Osteoblast (primary cell): ENCODE results near the gene ATP13A2. TPM values are rescaled to one million over a fixed set of nuclear protein-coding genes. Genes with fewer than 3 reads are reported as not detected.

Experiments used
- DNase-seq: peaks from one replicate; pipeline ENCODE4 v3.0.0; 2011; ENCODE audit warnings: low spot score, mixed read lengths; ENCODE audit not compliant: insufficient read length; ENCODE audit errors: missing footprints
- H2AFZ ChIP-seq: 2 replicates; pipeline ENCODE4 v1.6.0; 2011; ENCODE audit warnings: mild to moderate bottlenecking, low read length
- H3K27ac ChIP-seq: 2 replicates; pipeline ENCODE4 v1.5.1; 2011; ENCODE audit warnings: mild to moderate bottlenecking, low read depth, low read length, moderate library complexity
- H3K27me3 ChIP-seq: 2 replicates; pipeline ENCODE4 v1.6.0; 2012; ENCODE audit warnings: mild to moderate bottlenecking, control low read depth, inconsistent platforms, low read length, moderate library complexity; ENCODE audit not compliant: insufficient read depth
- H3K36me3 ChIP-seq: 2 replicates; pipeline ENCODE4 v1.5.1; 2011; ENCODE audit warnings: mild to moderate bottlenecking, low read length, control low read depth, moderate library complexity; ENCODE audit not compliant: insufficient read depth
- H3K4me1 ChIP-seq: 2 replicates; pipeline ENCODE4 v1.5.1; 2011; ENCODE audit warnings: mild to moderate bottlenecking, low read length, control low read depth, moderate library complexity; ENCODE audit not compliant: insufficient read depth
- H3K4me2 ChIP-seq: 2 replicates; pipeline ENCODE4 v1.6.0; 2011; ENCODE audit warnings: mild to moderate bottlenecking, low read length; ENCODE audit not compliant: insufficient read depth
- H3K4me3 ChIP-seq: fragments of 200-600 bp; sonication (generic); 3 replicates; pipeline ENCODE4 v1.5.1; 2012; ENCODE audit warnings: mild to moderate bottlenecking, low read length, inconsistent platforms; ENCODE audit not compliant: insufficient read depth
- H3K79me2 ChIP-seq: 2 replicates; pipeline ENCODE4 v1.6.0; 2012; ENCODE audit warnings: mild to moderate bottlenecking, low read length, control low read depth, inconsistent platforms; ENCODE audit not compliant: insufficient read depth
- H3K9me3 ChIP-seq: 2 replicates; pipeline ENCODE4 v1.5.1; 2011; ENCODE audit warnings: low read depth, low read length, control low read depth
- H4K20me1 ChIP-seq: 2 replicates; pipeline ENCODE4 v1.6.0; 2012; ENCODE audit warnings: mild to moderate bottlenecking, low read length, control low read depth; ENCODE audit not compliant: insufficient read depth
- CTCF ChIP-seq: IDR thresholded peaks from 2 replicates; pipeline ENCODE4 v1.5.1; 2011; ENCODE audit warnings: mild to moderate bottlenecking, low read depth, low read length, moderate library complexity; ENCODE audit errors: extremely low read depth
- total RNA-seq: library from RNA; depleted of rRNA; stranded (reverse); fragments of >200 nt; gene quantifications from 2 replicates; pipeline ENCODE4 v1.2.3, GENCODE V29; 2012

ATP13A2 gene
- total RNA-seq, 1 donor, result 34.4 TPM

GRCh38 chr1:16981269-16981849 is 30.4 kb downstream of the ATP13A2 start:
- peak; percentile 100 for DNase-seq
- no peaks in the 10 kb centered on the region for H3K27me3 ChIP-seq
- H3K27ac ChIP-seq, result peak overlapping the region; percentile 93
- peak overlapping the region; percentile 78 for H2AFZ ChIP-seq
- peaks cover 8% of the 10 kb centered on the region for H3K36me3 ChIP-seq
- peak overlapping the region; percentile 83 for H3K4me2 ChIP-seq
- peaks cover 18% of the 10 kb centered on the region for H4K20me1 ChIP-seq
- no peaks in the 10 kb centered on the region for H3K9me3 ChIP-seq
- peaks cover 45% of the 10 kb centered on the region for H3K4me1 ChIP-seq
- no peak for TF ChIP-seq CTCF
- peak overlapping the region; percentile 78 for H3K4me3 ChIP-seq
- H3K79me2 ChIP-seq, result peaks cover 24% of the 10 kb centered on the region

GRCh38 chr1:16980473-16981268 is 31.1 kb downstream of the ATP13A2 start, which contains the start of gene MFAP2:
Gene MFAP2, minus strand, starts transcription at chr1:16980620. Its CDS starts 2,347 bp downstream, at chr1:16978273.
- peak; percentile 92 for DNase-seq
- Histone ChIP-seq H2AFZ (peak within 1 kb of the TSS; percentile 78), H3K36me3 (peaks cover 11% of the 10 kb centered on the region)

GRCh38 chr1:16979475-16980327 is 32.0 kb downstream of the ATP13A2 start:
- peak overlapping the region; percentile 78 for H3K4me3 ChIP-seq
- peaks cover 13% of the 10 kb centered on the region for H3K36me3 ChIP-seq
- peaks cover 40% of the 10 kb centered on the region for H3K4me1 ChIP-seq
- peak overlapping the region; percentile 83 for H3K4me2 ChIP-seq
- H3K27ac ChIP-seq, result peak overlapping the region; percentile 93
- H2AFZ ChIP-seq, result no peak overlapping the region
- no peak for TF ChIP-seq CTCF
- H4K20me1 ChIP-seq, result peaks cover 28% of the 10 kb centered on the region
- no peaks in the 10 kb centered on the region for H3K27me3 ChIP-seq
- H3K79me2 ChIP-seq, result peaks cover 24% of the 10 kb centered on the region
- DNase-seq, result peak; percentile 91
- H3K9me3 ChIP-seq, result no peaks in the 10 kb centered on the region

More at GRCh38 chr1:16980473-16981268, 31.1 kb downstream of the ATP13A2 start, which contains the start of gene MFAP2:
- H3K4me2 ChIP-seq, result peak within 1 kb of the TSS; percentile 83
- H4K20me1 ChIP-seq, result peaks cover 24% of the 10 kb centered on the region
- peaks cover 45% of the 10 kb centered on the region for H3K4me1 ChIP-seq
- TF ChIP-seq CTCF, result no peak
- H3K27me3 ChIP-seq, result no peaks in the 10 kb centered on the region
- H3K79me2 ChIP-seq, result peaks cover 24% of the 10 kb centered on the region
- peak within 1 kb of the TSS; percentile 93 for H3K27ac ChIP-seq
- no peaks in the 10 kb centered on the region for H3K9me3 ChIP-seq
- H3K4me3 ChIP-seq, result peak within 1 kb of the TSS; percentile 78
